ENCODE data around the gene FLYWCH2.

The FLYWCH2 gene

DNA sequence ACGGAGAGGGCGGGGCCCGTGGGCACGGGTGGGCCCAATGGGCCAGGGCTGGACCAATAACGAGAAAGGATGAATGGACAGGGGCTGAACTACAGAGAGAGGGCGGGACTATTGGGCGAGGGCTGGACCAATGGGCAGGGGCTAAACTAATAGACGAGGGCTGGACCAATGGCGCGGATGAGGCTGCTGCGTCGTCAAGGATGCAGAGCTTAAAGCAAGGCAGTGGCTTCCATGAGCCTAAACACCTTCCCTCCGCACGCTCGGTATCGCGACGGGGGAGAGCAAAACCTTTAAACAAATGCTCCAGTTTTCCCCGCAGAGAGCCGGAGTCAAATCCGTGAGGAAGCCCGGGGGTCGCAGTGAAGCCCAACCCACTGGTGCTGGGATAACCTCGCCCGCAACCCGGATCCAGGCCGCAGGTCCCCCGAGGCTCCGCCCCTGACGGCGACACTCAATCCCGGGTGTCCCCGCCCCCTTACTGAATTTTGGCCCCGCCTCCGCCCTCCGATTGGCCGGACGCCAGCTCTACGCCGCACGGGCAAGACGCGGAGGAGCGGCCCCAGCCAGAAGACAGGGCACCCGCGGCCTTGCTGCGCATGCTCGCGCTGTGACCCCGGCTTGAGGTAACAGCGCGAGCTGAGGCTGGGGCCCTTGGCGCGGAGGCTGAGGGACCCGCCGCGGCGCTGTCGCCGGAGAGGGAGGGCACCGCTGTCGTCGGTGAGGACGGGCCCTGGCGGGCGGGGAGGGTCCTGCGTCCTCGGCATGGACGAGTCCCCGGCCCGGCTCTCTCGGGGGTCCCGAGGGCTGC is at the start of gene FLYWCH2:
TSS of gene FLYWCH2 (plus strand) at position 566 of the 808 bp plus-strand sequence. CDS start 13,235 bp downstream, outside the sequence.
- DNase-seq: peak; percentile 99 to 100

DNA sequence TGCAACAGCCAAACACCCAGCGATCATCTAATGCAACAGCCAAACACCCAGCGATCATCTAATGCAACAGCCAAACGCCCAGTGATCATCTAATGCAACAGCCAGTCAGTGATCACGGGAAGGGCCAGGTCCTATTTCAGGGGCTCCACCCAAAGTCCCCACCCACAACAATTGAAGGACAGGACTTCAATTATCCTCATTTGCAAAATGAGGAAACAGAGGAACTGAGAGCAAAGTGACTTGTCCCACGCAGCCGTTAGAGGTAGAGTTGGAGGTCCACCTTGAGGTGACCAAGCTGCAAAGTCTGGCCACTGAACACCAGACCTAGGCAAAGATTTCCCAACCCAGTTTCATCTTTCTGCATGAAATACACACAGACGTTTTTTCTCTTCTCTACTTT is 49.2 kb upstream of the FLYWCH2 start:
- DNase-seq: no peak

DNA sequence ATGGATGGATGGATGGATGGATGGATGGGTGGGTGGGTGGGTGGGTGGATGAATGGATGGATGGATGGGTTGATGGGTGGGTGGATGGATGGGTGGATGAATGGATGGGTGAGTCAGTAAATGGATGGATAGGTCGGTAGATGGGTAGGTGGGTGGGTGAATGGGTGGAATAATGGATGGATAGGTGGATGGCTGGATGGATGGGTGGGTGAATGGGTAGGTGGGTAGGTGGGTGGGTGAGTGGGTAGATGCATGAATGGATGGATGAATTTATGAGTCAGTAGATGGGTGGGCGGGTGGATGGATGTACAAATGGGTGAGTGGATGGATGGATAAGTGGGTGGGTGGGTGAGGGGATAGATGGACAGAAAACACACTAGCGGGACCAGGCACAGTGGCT is 48.0 kb upstream of the FLYWCH2 start:
- no peak for DNase-seq

DNA sequence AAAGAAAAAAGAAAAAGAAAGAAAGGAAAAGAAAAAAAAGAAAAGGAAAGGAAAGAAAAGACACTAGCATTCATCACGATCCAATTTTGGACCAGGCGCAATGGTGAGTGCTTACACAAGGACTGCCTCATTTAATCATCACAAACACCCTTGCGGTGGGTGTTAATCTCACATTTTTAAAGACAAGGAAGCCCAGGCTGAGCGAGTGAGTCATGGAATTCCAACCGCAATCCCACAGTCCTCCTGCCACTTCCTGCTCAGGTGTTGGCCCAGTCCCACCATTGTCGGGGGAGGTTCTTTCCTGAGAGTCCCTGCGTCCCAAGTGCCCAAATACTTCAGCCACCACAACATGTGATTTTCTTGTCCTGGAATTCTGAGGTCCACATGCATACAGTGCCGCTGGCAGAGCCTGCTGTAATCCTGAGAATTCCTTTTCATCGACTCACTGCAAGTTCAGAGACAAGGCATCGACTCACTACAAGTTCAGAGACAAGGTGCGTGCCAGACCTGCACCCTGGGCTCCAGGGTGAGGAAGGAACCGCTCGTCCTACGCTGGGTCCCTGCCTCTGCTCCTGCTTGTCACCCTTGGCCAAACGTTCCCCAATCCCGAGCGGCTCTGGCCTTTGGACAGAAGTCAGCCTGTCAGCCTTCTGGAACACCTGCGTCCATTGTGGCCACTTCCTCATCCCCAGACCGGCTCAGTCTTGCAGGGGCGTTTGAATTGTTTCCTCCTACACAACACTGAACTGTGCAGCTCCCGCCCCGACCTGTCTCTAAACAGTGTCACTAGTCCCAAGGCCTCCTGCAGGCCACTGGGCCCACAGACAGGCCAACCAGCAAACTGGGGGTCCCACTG is 47.1 kb upstream of the FLYWCH2 start:
- no peak for DNase-seq

- DNase-seq: no peak
Observed at GRCh38 chr16:2836646-2837508, 46.1 kb upstream of the FLYWCH2 start.

- peak; percentile 60 to 61 for DNase-seq
Observed at GRCh38 chr16:2838928-2839327, 44.1 kb upstream of the FLYWCH2 start.

DNA sequence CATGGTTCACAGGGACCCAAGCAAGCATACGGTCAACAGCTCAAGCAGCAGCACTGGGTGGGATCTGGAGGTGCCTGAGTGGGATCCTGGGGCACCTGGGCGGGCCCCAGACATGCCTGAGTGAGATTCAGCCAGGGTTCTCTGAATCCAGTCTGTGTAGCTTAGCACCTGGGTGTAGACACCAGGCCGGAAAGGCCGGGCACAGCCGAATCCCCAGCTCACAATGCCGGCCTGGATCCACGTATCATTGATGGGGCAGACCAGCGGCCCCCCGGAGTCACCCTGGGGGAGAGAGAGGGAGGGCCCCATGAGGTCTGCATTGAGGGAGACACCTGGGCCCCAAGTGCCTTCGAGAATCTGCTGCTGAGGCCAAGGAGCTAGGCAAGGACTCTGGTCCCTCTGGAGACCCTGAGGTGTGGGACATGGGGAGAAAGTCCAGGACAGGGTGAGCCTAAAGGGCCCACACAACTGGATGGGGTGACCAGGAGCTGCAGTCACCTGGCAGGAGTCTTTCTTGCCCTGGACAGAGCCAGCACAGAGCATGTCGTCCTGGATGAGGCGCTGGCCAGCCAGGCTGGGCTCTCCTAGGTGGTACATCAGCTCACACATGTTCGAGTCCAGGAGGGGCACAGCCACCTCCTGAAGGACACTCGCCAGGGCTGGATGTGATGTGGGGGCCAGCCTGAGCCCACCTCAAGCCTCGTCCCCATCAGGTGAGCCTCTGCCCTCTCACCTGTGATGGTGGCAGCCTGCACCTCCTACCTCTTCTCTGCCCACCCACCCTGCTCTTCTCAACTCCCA is 43.2 kb upstream of the FLYWCH2 start:
- no peak for DNase-seq

DNA sequence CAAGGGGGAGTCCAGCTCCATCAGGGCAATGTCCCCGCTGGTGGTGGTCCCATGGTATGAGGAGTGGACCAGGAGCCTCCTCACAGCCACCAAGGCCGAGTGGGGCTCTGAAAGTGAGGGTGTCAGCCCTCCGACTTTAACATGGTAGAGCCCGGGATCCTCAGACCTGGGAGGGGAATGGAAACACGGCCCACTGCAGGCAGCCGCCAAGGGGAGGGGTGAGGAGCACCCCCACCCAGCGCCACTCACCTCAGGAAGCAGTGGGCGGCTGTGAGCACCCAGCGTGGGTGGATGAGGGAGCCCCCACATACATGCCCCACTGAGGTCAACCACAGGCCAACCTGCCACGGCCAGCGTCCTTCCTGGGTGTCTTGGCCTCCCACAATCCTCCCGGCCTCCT is 42.1 kb upstream of the FLYWCH2 start:
- DNase-seq: no peak

DNA sequence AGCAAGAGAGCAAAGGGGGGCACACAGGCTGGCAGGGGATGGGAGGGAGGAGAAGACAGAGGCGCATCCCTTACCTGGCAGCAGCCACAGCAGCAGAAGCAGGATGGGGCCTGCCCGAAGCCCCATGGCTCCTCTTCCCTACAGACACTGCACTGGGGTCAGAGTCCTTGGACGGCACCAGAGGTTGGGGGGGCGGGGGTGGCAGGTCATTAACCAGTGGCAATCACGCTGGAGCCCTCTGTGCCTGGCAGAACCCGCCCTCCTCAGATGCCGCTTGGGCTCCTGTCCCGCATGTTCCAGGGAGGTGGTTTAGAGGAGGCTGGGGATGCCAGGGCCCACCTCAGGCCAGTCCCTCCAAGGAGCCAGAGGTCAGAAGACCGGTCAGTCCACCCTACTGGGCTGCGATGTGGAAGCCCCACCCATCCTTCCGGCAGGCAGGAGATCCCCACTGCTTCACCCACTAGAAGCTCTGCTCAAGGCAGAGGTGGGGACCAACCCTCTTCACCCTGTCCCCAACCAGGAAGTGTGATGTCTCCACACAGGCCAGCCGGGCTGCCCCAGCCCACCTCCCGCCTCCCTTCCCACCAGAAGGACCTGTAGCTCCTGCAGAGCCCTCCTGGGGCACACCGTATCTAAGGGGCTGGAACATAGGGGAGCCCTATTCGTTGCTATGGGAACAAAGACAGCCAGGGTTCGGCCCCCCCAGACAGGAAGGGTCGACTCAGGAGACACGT is 41.2 kb upstream of the FLYWCH2 start:
- peak in 1 of 2 donors; percentile 19 for DNase-seq

DNA sequence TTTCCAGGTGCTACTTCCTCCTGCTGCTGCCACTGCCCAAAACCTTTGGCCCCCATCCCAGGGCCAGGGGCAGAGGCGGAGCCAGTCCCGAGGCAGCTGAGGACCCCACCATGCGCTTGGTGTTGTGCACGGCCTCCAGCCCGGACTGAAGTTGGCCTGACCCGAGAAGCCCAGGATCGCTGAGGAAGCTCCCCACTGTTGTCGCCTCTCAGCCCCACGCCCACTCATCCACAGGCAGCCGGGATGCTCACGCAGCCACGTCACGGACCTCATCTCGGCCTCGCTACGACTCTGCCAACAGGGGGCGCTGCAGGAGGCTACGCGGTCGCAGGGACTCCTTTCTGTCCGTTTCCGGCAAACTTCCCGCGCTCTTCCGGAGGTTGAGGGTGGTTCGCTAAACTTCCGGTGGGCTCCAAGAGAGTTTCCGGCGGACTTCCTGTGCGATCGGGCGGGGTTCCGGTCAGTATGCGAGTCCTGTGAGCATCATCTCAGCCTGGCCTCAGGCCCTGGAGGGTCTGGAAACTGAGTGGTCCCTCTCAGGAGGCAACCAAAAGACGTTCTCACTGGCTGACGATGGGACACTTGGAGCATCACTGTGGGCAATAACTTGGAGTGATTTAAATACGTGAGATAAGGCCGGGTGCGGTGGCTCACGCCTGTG is 40.5 kb upstream of the FLYWCH2 start:
- peak; percentile 77 to 79 for DNase-seq

DNA sequence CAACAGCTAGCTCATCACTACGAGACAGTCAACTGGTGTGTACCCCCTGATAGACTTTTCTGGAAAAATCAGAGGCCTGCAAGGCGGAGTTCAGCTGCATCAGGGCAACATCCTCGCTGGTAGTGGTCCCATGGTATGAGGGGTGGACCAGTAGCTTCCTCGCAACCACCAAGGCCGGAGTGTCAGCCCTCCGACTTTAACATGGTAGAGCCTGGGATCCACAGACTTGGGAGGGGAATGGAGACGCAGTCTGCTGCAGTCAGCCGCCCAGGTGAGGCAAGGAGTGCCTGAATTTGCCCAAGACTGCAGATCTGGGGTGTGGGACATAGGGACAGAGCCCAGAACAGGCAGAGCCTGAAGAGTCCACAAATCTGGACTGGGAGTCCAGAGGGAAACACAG is 39.5 kb upstream of the FLYWCH2 start:
- no peak for DNase-seq

- DNase-seq: no peak
Observed at GRCh38 chr16:2845116-2845515, 37.9 kb upstream of the FLYWCH2 start.

DNA sequence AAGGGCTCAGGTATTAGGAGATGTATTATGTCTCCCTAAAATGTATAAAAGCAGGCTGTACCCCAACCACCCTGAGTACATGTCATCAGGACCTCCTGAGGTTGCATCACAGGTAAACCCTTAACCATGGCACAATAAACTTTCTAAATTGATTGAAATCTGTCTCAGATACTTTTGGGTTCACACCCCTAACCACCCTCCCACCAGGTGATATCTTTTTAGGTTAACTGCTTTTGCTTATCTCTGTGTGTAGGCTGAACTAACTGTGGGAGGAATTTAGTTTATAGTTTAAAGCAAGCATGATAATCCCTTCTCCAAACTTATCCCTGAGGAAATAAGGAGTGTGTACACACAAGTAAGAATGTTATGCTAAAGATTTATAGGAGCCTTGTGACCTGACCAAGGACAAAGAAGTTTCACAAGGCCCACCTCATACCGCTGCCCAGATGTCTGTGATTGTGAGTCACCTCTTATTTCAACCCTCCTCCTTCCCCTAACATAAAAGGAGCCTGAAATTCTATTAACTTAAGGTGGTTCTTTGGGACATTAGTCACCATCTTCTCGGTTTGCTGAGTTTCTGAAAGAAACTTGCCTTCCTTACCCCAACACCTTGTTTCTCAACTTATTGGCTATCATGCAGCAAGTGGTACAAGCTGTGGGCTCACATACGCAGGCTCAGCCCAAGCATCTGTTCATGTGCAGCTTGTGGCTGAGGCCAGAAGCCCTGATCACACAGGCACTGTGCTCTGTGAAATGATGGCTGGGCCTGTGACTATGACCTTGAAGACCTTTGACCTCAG is 36.3 kb upstream of the FLYWCH2 start:
- DNase-seq: no peak

DNA sequence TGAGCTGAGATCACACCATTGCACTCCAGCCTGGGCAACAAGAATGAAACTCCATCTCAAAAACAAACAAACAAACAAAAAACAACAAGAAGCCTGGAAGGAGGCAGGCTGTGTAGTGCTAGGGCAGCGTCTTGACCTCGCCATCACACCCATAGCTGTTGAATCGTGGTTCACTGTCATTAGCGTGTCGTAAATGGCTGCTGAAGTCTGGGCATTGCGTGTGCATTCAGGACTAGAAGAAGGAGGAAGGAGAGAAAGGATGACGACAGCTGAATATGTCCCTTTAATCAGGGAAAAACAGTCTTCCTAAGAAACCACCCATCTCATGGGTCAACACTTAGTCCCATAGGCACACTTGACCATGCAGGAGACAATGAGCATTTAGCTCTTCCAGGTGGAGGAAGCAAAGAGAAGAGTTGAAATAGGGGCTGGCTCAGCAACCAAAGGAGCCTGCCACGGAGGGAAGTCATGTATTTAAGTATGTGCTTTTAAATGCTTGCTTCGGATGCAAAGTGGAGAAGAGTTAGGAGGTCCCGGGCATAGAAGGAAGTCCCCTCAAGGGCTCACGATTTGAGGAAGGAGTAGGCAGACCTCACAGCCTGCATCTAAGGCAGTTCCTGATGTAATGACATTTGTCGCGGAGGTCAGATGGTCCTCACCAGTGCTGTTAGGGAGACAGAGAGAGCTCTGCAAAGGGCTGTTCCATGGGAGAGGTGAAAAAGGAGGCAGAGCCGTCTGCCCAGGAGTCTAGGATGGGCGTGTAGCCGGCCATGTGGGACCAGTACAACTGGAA is 33.9 kb upstream of the FLYWCH2 start:
- DNase-seq: no peak

GRCh38 chr16:2852003-2852730 is 30.8 kb upstream of the FLYWCH2 start:
- no peak for DNase-seq

DNA sequence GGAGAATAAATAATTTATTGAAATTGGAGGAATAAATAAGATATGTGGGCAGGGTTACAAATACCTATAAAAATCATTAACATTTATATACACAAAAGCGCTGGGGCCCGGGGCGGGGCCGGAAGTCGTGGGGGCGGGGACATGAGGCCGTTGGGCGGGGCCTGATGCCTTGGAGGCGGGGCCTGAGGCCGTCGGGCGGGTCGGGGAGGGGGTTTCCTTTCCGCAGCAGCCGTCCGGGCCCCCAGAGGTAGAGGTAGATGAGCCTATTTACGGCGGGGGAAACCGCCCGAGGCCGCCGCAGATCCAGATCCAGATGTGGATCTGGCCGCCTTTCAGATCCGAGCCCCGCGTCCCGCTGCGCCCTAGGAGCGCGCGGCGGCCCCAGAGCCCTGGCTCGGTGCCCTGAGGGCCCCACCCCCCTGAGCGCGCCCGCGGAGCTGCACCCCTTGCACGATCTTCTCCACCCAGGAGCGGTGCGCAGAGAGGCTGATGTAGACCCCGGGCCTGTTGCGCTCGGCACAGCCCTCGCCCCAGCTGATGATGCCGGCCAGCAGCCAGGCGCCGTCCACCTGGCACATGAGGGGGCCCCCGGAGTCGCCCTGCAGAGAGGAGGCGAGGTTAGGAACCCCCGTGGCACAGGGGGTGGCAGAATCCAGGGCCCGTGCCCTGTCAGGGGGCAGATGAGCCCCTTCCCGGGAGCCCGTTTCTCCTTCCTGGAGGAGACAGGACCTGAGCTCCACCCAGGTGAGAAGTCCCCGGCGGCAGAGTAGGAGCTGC is 30.1 kb upstream of the FLYWCH2 start:
- no peak for DNase-seq

GRCh38 chr16:2853531-2854073 is 29.4 kb upstream of the FLYWCH2 start:
- DNase-seq: no peak

Data from CD4-positive, alpha-beta T cell treated with Interleukin-4 for 1 hour (primary cell).